Endothelial cell of umbilical vein (primary cell): ENCODE results near the gene ARHGEF7.

Experiments
- CTCF ChIP-seq, 2 donors: IDR thresholded peaks; 1 replicate in 1 of 2; 2 replicates in 1 of 2; pipeline ENCODE4 v1.5.1; 2011; ENCODE audit warnings: low read length in 2 of 2, mild to moderate bottlenecking in 2 of 2, moderate library complexity in 2 of 2, control low read depth in 1 of 2, inconsistent platforms in 1 of 2, low read depth in 1 of 2; ENCODE audit not compliant: insufficient read depth in 1 of 2; ENCODE audit errors: extremely low read depth in 1 of 2
- EZH2 ChIP-seq: IDR thresholded peaks from 2 replicates; pipeline ENCODE4 v1.6.1; 2012; ENCODE audit warnings: borderline replicate concordance, low read depth, mild to moderate bottlenecking, moderate library complexity, low read length, inconsistent platforms; ENCODE audit not compliant: severe bottlenecking
- FOS ChIP-seq: IDR thresholded peaks from 2 replicates; pipeline ENCODE4 v1.6.1; 2011; ENCODE audit warnings: mild to moderate bottlenecking, low read length, moderate library complexity, borderline replicate concordance; ENCODE audit not compliant: insufficient read depth
- GATA2 ChIP-seq: IDR thresholded peaks from 2 replicates; pipeline ENCODE4 v1.7.0; 2011; ENCODE audit warnings: low read depth, mild to moderate bottlenecking, moderate library complexity, mixed read lengths, low read length; ENCODE audit not compliant: insufficient read length, insufficient read depth
- MAX ChIP-seq: IDR thresholded peaks from 2 replicates; pipeline ENCODE4 v1.6.1; 2011; ENCODE audit not compliant: insufficient read depth, insufficient read length
- MYC ChIP-seq: IDR thresholded peaks from one replicate; pipeline ENCODE4 v1.6.1; 2011; ENCODE audit warnings: mild to moderate bottlenecking, low read depth, low read length
- POLR2A ChIP-seq: IDR thresholded peaks from 2 replicates; pipeline ENCODE4 v1.6.1; 2012; ENCODE audit warnings: low read depth, mild to moderate bottlenecking, control low read depth, low read length
- POLR2AphosphoS5 ChIP-seq: IDR thresholded peaks from 2 replicates; pipeline ENCODE4 v1.6.1; 2012; ENCODE audit warnings: low read depth, mild to moderate bottlenecking, control low read depth, low read length, moderate library complexity; ENCODE audit not compliant: insufficient read depth

DNA sequence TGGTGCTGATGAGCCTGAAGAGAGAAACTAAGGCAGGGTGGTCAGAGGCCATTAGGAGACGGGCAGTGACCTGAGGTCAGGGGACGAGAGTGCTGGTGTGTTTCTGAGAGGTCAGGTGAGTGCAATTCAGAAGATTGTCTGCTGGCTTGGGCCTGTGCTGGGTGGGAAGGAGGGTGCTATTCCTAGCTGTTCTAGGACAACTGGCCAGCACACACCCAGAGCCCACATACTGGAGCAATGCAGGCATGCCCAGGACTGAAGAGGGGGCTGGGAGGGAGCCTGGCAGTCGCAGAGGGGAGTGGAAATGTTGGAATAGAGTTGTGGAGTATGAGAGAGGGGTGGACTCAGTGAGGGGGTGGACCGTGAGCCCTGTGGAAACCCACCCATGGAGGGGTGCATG, 16.5 kb downstream of the ARHGEF7 start:
- TF ChIP-seq POLR2A (no peak), CTCF (IDR thresholded peaks at IDR 0.05; ENCODE audit: extremely low read depth in 1 of 2, insufficient read depth in 1 of 2, low read depth in 1 of 2, low read length in 2 of 2) (no peak), POLR2AphosphoS5 (no peak), EZH2 (no peak), FOS (no peak), GATA2 (no peak), MAX (no peak), MYC (no peak)
